Stimulated activated CD4-positive, alpha-beta T cell treated with anti-CD3 and anti-CD28 coated beads, Interleukin-2, amount 100 ng/mL, for 4 hours (primary cell): ENCODE measurements around the gene GRID1.

Experiments
- DNase-seq: peaks from one replicate; pipeline ENCODE4 v3.0.0-alpha.2; 2020; ENCODE audit warnings: low read depth

The GRID1 gene

DNA sequence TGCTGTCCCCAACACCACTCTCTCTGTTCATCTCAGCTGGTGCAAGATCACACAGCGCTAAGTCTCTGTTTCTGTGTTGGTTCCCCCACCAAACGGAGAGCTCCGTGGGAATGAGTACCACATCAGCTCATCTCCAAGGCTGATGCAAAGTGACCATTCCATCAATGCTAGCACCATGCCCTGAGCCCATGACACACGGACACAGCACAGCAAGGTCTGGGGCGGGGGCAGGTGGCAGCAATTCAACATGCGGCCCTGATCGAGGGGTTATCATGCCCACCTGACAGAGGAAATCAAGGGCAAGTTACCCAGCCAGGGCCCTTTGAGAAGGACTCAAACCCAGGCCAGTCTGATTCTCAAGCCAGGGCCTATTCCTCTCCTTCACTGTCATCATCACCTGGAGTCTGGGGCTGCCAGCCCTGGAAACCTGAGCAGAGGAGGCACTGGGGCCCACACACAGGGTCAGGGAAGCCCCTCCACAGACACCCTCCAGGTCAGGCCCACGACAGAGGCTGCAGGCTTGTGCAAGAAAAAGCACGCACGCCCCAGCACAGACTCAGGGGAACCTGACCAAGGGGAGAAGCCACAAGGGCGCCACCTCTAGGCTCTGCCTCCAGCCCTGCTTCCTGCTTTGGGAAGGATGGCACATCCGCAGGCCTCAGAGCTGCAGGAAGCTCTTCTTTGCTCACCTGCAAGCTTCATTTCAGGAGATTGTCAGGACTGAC is 74.8 kb downstream of the GRID1 start:
- no peak for DNase-seq

GRCh38 chr10:86290933-86291615 is 75.5 kb downstream of the GRID1 start:
- no peak for DNase-seq

GRCh38 chr10:86289577-86289868 is 77.1 kb downstream of the GRID1 start:
- DNase-seq, result no peak

- no peak for DNase-seq
These were observed 77.7 kb downstream of the GRID1 start for GRCh38 chr10:86288695-86289576.

GRCh38 chr10:86287966-86288579 is 78.5 kb downstream of the GRID1 start:
- no peak for DNase-seq

- DNase-seq, result no peak
These were observed 79.3 kb downstream of the GRID1 start for GRCh38 chr10:86287110-86287793.

DNA sequence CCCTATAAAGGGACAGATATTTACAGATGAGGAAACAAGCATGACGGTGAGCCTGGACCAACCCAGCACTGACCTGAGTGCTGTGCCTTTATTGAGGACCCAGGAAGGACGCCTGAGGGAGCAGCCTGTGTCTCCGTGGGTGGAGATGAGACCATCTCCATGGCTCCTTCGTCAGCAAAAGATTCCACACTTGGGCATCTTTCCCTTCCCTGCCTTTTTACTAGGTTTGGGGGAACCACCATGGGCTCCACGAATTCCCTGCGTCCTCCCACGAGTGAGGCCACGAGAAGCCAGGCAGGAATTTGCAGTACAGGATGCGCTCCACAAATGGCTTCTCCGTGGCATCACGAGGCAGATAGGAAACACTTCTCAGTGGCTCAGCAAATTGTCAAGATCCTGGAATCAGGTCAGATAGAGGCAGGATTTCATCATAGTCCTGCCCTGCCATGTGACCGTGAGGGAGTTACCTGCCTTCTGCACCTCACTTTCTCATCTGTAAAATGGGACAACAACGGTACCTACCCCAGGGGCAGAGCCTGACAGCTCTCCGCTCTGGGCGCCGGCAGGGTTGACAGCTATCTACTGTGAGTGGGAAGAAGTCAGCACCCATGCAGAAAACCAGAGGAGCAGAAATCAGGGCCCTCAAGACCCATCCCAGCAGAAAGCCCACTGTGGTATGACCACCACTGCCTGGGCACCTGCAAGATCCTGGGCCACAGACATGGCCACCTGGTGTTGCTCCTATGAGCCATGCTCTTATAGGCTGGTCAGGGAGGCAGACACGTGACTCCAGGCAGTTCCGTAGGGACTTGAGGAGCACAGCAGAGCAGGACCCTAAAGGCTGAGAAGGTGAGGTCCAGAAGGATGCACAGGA is 80.1 kb downstream of the GRID1 start:
- DNase-seq, result no peak

DNA sequence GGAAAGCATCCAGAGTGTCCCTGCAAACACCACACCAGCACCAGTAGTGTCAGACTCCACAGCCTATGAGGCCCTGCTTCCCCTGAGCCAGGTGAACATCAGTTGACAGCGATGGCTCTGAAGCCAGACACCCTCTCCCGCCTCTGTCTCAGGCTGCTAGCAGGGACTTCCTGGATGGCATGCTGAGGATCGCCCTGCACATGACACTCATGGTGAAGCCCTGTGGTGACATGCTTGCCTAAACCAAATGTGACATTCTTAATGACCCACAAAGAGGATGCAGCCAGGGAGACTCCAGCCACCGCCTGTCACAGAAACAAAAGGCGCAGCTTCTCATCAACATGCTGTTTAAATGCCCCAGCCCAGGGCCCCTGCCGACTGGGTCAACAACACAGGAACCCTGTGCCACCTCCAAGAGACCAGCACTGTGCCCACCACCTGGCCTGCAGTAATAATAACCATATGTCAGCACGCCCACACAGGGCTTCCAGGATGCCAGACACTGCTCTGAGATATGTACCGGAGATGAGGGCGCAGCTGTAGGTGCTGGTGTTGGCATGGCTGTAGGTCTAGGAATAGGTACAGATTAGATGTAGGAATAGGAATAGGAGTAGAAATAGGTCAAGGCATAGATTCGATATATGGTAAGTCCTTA is 81.3 kb downstream of the GRID1 start:
- no peak for DNase-seq

DNA sequence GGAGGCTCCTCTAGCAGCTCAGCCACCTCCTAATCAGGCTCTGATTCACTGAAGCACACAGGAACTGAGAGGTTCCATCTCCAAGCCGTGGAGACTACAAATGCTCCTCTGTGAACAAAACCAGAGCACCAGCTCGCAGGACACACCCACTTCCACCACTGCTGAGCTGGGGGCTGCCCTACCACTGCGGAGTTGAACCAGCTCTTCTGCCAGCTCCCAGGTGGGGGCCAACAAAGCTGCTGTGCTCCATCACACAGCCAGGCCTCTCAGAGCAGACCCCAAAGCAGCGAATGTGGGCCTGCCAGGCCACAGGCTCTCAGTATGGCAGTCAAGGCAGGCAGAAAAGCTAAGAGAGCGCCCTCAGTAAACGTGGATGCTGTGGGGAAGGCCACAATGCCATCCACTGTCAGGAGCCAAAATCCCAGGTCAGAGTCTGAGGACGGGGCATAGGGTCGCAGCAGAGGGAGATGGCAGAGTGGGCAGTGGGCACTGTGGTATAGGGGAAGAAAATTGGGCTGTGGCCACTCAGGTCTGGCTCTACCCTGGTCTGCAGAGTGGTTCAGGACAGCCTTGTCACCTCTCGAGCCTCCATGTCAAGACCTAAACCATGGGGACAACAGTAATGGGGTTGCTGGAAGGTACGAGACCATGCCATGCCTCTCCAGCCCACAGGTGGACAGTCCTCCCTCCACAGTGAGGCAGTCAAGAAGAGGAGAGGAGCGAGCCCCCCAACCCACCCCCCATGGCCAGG is 82.1 kb downstream of the GRID1 start:
- DNase-seq, result no peak

DNA sequence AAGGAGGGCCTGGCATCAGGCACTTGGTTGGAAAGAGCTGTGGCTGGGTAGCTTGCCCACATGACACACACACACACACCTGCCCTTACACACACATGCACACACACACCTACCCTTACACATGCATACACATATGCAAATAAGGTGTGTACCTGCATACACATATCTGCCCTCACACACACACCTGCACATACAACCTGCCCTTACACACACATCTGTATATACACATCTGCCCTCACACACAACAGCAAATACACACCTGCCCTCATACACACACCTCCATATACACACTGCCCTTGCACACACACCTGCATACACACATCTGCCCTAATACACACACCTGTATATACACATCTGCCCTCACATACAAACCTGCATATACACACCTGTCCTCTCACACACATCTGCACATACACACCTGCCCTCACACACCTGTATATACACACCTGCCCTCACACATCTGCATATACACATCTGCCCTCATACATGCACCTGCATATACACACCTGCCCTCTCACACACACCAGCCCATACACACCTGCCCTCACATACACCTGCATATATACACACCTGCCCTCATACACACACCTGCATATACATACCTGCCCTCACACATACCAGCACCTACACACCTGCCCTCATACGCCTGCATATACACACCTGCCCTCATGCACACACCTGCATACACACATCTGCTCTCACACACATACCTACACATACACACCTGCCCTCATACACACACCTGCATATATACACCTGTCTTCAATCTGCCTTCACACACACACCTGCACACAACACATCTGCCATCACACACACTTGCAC is 82.9 kb downstream of the GRID1 start:
- DNase-seq, result no peak

GRCh38 chr10:86282664-86283465 is 83.7 kb downstream of the GRID1 start:
- DNase-seq, result no peak

- no peak for DNase-seq
These were observed 85.2 kb downstream of the GRID1 start for GRCh38 chr10:86281396-86281795.

DNA sequence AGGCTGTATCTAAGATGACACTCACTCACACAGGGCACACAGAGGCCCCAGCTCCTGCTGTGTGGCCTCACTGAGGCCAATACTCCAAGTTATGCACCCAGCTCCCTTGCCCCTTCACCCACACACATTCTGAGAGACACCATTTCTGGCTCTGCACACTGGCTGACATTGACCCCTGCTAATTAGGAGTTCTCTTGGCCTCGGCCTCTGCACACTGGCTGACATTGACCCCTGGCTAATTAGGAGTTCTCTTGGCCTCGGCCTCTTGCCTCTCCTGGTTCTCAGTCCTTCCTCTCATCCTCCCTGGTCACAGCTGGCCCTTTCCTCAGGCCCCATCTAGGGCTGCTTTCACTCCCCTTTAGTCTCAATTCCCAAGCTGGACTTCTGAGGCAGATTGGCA is 97.3 kb downstream of the GRID1 start:
- DNase-seq, result no peak

GRCh38 chr10:86267286-86268195 is 99.1 kb downstream of the GRID1 start:
- DNase-seq, result no peak

DNA sequence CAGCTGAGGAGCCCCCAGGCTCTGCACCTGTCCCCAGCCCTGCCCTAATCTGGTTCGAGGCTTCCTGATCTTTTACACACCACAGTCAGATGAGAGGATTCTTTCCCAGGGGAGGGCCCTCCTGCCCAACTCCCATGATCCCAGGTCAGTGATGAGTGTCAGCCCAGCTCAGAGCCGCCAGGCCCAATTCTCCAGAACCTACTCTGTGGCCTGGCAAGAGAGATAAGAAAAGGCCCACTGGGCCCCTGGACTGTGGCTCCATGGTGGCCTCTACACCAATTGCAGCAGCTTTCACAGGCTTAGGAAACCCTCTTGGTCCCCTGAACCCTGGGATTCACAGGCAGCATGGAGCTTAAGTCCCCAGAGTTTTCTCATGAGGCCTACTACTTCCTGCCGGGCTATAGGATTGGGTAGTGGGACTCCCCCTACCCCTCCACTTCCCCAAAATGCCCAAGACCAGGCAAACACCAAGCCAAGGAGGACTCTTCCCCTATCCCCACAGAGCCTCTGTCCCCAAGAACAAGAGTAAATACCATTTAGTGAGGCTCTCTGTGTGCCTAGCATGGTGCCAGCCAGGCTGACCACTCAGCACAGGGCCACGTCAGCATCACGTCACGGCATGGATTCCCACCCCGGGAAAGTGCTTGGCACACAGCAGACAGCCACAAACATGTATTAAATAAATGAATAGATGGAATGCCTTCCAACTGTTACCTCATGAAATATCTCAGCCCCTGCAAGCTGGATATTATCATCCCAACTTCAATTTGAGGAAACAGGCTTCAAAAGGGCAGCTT is 100.0 kb downstream of the GRID1 start:
- no peak for DNase-seq

GRCh38 chr10:86265895-86266259 is 100.7 kb downstream of the GRID1 start:
- no peak for DNase-seq
